GM19397 (cell line): ENCODE measurements around the gene SFXN4.
A peak's percentile ranks its signal among the peaks of the same experiment; 100 is the strongest.
"Not testable (repeated sequence)": the region's sequence is repeated elsewhere in the genome, so short reads cannot be mapped to it uniquely, and the experiment has no call there.

Experiments used
- ATAC-seq: cut with Tn5 transposase; IDR thresholded peaks from one replicate; pipeline ENCODE4 v1.9.1; 2021; ENCODE audit warnings: mild to moderate bottlenecking, moderate library complexity; ENCODE audit not compliant: unreplicated experiment

SFXN4 gene

DNA sequence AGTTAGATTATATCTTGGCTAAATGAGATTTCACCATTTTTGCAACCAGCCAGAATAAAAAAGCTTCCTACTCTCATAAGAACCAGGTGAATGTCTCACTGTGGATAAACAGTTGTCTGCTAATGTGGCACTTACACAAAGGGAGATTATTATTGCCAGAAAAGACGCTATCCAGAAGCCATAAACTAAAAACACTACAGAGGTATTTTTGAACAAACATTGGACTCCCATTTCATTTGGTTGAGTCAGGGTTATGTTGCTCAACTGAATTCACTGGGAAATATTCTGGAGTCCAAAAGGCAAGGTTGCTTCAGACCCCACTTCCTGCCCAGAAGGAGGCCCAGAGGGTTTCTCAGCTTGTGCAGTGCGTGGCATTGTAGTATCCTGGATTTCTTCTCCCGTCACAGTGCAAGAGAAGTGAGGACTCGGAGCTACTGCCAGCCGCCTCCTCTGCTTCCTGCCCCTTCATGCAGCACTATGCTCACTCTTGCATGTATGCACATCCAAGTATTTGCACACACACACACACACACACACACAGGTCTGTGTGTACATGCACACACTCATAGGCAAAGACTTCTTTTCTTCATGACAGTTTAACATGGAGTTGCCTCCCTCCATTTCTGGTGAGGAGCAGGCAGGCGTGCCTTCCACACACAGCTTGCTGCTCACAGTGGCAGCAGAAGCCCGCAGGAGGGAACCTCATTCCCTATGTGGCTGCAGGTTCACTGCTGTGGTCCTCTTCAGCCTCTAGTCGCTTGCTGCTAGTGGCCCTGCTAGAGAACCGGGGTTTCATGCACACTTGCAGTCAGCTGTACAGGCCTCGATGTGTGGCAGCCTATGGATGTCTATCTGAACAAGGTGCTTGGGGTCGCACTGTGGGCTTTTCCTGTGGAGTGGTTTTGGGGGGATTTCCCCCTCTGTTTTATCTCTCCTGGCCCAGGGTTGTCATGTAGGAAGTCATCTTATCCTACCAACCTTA, 51.5 kb downstream of the SFXN4 start:
- no peak for ATAC-seq

DNA sequence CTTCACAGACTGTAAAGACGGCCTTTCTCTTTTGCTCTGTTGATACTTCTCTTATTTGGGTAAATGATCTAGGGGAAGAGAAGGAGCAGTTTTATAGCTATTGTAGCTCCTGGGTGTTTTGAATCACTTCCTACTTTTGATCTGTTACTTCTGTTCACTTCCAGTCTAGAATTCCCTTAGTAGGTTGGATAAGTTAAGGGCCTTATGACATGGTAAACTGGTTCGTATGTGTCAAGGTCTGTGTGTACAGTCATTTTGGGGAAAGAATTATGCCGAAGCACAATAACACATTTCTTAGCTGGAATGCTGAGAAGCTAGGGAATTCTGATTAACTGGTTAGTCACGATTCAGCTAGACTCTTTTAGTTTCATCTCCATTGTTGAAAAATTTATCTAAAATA, 53.5 kb downstream of the SFXN4 start:
- no peak for ATAC-seq

DNA sequence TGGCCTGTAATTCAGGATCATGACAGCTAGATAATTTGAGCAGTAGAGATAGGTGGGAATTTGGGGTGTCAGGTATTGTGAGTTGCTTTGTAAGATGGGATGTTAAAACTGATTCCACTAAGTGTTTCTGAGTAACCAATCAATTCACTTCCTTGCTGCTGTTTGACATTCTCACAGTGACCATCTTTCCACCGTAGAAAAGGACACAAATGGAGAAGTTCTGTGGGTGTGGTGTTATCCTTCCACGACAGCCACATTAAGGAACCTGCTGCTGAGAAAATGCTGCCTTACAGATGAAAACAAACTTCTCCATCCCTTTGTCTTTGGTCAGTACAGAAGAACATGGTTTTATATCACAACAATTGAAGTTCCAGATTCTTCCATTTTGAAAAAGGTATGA, 57.7 kb downstream of the SFXN4 start:
- ATAC-seq: not testable (repeated sequence)

DNA sequence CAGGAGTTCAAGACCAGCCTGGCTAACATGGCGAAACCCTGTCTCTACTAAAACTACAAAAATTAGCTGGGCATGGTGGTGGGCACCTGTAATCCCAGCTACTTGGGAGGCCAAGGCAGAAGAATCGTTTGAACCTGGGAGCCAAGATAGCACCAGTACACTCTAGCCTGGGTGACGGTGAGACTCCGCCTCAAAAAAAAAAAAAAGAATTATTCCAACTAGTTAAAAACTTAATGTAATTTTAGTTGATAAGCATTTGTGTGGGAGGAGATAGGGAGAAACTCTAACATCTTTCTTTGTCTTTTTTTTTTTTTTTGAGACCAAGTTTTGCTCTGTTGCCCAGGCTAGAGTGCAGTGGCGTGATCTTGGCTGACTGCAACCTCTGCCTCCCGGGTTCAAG, 58.4 kb downstream of the SFXN4 start:
- ATAC-seq: not testable (repeated sequence)

DNA sequence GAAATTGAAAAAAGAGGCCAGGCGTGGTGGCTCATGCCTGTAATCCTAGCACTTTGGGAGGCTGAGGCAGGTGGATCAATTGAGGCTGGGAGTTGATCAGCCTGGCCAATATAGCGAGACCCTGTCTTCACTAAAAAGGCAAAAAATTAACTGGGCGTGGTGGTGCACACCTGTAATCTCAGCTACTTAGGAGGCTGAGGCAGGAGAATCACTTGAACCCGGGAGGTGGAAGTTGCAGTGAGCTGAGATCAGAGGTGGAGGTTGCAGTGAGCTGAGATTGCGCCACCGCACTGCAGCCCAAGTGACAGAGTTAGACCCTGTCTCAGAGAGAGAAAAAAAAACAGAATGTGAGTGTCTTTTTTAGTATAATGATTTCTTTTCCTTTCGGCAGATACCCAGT, 59.6 kb downstream of the SFXN4 start:
- not testable (repeated sequence) for ATAC-seq

DNA sequence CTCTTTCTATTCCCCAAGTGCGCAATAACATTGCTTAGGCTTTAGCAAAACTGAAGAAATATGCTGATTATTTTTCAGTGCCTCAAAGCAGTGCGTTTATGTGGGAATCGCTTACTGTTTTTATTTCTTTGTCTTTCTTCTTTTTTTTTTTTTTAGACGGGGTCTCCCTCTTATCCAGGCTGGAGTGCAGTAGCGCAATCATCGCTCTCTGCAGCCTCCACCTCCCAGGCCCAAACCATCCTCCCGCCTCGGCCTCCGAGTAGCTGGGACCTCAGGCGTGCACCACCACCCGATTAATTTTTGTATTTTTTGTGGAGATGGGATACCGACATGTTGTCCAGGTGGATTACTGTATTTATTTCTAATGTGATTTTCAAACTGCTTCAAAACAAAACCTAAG, 60.4 kb downstream of the SFXN4 start:
- no peak for ATAC-seq

DNA sequence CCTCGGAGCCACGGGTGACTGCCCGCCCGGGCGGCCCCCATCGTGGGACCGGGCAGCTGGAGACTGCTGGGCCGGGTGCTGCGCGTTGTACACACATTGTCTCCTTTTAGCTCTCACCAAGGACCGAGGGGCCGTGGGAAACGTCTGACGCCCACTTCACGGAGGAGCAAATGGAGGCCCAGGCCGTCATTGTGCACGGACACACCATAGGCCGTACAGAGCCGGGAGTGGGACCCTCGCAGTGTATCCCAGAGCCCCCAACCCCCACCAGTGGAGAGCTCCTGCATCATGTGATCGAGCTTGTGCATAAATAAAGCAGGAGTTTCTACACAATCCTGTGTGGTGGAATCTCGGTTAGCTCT, 60.9 kb downstream of the SFXN4 start:
- peak; percentile 5 for ATAC-seq

DNA sequence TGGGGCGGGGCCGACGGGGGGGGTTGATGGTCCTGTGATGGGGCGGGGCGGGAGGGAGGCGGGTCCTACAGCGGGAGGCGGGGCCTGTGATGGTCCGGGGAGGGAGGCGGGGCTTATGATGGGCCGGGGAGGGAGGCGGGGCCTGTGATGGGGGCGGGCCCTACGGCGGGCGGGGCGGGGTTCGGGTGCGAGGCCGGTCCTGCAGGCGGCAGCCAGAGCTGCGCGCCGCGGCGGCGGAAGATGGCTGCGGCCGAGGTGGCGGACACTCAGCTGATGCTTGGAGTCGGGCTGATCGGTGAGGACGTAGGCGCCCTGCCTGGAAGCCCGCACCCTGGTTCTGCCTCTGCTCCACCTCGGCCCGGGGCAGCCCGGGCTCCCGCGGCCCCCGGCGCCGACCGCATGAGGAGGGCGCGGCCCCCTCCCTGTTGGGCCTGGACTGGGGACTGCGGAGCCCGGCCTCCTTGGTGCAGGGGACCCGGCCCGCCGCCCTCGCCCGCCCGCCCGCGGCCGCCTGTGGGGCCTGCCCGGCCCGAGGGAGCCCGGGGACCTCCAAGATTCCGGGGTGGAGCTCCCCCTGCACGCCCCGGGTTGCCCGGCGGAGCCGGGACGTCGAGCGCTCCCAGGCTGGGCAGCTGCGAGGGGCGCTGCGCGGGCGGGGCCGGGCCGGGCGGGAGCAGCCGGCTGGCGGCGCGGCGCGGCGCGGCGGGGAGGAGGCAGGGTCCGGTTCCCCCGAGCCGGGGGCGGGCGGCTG, 61.4 kb downstream of the SFXN4 start, which contains the start of gene DENND10:
Gene DENND10 (plus strand): TSS at position 211 of the 751 bp plus-strand sequence. CDS start 30 bp downstream, at position 241.
- ATAC-seq: peak; percentile 89

DNA sequence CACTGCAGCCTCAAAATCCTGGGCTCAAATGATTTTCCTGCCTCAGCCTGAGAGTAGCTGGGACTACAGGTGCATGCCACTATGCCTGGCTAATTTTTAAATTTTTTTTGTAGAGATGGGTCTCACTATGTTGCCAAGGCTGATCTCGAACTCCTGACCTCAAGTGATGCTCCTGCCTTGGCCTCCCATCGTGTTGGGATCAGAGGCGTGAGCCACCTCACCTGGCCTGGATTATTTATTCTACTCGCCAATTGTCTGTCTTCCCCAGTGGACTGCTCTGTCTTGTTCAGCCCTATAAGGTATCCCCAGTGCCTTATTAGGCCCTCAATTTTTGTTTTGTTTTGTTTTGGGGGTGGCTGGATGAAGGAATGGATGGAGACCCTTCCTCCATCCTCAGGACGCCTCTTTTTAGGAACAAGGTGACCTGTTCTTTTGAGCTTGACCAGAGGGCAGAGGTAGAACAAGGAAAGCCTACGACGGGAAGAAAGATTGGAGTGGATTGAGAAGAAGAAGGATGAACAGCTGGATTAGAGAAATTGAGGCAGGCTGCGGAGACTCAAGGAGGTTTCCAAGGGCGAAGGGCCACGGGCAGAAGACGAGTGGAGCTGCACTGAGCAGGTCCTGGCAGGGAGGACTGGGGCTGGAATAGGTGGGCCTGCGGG, 62.1 kb downstream of the SFXN4 start:
- no peak for ATAC-seq

DNA sequence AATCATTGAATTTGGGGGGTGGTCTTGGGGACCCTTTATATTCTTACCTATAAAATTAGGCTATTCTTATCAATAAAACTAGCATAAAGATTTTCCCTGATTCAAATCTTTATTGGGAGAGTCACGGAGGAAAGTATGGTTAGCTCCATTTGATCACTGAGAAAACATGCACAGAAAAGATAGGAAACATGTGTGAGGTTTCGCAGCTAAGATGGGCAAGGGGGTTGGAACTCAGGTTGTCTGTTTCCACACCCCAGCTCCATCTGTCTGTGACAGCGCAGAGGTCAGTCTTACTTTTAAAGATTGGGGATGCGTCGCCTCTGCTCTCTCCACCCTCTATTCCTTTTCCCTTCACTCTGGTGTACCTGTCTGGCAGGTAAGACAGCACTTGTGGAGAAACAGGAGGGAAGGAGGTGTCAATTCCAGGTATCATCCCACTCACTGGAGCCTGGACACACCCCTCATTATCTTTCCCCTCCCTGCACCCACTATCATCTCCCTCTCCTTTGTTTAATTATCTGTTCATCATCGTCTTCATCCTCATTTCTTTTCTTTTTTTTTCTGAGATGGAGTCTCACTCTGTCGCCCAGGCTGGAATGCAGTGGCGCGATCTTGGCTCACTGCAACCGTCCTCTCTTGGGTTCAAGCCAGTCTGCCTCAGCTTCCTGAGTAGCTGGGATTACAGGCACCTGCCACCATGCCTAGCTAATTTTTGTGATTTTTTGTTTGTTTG, 64.0 kb downstream of the SFXN4 start:
- no peak for ATAC-seq

DNA sequence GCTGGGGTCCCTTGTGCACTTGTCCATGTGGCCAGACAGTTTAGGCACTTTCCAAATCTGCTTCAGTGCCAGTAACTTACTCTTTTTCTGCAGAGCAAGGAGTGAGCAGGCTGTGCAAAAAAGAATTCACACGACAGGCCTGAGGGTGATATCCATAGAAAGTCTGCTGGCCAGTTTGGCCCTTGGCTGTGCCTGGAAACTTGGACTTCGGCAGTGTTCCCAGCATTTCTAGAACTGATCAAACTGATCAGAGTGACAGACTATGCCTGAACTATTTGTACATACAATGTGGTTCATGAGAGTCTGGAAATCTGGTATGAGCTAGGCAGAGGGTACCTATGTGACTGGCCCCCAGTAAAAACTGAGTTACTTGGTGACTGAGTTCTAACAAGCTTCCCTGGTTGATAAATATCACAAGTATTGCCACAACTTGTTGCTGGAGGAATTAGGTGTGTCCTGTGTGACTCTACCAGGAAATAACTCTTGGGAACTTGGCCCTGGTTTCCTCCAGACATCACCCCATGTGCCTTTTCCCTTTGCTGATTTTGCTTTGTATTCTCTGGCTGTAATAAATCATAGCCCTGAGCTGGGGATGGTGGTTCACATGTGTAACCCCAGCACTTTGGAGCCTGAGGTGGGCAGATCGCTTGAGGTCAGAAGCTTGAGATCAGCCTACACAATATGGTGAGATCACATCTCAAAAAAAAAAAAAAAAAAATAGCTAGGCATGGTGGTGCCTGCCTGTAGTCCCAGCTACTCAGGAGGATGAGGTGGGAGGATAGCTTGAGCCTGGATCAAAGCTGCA, 64.9 kb downstream of the SFXN4 start:
- no peak for ATAC-seq

DNA sequence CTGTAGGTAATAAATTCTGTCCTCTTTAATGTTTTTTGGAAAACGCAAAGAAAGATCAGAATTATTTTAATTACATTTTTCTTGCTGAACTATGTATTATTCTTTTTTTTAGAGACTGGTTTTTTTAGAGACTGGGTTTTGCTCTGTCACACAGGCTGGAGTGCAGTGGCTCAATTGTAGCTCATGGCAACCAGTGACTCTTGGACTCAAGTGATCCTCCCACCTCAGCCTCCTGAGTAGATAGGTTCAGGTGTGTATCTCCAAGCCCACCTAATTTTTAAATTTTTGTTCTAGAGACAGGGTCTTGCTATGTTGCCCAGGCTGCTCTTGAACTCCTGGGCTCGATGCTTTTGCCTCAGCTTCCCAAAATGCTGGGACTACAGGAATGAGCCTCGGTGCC, 66.9 kb downstream of the SFXN4 start:
- no peak for ATAC-seq

DNA sequence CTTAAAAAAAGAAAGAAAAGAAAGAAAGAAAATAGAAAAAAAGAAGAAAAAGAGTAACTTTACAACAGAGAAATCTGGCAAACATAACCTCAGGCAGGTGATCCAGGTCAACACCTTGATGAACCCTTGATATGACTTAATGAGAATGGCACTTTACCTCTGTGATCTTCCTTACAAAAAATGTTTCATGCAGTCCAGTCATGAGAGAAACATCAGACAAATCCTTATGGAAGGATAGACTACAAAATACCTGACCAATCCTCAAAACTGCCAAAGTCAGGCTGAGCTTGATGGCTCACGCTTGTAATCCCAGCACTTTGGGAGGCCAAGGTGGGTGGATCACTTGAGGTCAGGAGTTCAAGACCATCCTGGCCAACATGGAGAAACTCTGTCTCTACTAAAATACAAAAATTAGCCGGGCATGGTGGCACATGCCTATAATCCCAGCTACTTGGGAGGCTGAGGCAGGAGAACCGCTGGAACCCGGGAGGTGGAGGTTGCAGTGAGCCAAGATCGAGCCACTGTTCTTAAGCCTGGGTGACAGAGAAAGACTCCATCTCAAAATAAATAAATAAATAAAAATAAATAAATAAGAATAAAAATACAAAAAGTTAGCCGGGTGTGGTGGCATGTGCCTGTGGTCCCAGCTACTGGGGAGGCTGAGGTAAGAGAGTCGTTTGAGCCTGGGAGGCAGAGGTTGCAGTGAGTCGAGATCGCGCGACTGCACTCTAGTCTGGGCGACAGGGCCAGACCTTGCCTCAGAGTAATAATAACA, 68.7 kb downstream of the SFXN4 start:
- ATAC-seq: not testable (repeated sequence)

DNA sequence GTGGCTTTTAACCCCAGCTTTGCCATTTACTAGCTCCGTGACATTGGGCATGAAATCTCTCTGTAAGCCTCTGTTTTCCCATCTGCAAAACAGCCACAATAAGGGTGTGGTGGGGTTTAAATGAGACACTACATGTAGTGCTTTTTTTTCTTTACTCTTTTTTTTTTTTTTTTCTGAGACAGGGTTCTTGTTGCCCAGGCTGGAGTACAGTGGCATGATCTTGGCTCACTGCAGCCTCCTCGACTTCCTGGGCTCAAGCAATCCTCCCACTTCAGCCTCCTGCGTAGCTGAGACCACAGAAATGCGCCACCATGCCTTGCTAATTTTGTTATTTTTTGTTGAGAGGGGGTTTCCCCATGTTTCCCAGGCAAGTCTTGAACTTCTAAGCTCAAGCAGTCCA, 69.9 kb downstream of the SFXN4 start:
- ATAC-seq: no peak

DNA sequence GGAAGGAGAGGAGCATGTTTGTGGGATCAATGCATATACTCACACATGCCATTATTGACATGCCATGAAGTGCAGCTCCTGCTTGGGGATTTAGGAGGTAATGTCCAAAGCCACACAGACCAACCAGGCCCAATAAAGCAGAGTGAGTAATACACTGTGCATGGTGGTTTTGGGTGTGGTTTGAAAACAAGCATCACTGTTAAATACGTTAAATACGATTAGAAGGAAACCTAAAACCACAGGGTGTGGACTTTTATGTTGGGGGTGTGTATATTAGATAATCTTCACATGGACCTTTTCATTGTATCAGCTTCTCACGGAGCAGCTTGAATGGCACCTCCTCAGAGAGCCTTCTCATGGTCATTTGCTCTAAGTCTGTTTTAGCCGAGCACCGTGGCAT, 74.5 kb downstream of the SFXN4 start:
- no peak for ATAC-seq
